Measurements from ENCODE around the gene PCDHGA8.
"Not testable (repeated sequence)": the region's sequence is repeated elsewhere in the genome, so short reads cannot be mapped to it uniquely, and the experiment has no call there.

Gene PCDHGA8

GRCh38 chr5:141387557-141388311 is 4.7 kb upstream of the PCDHGA8 start, which contains the start of gene PCDHGB4:
TSS of gene PCDHGB4 (plus strand) at chr5:141387698. CDS start at chr5:141387885, 187 bp downstream.
- TF ChIP-seq CTCF (conservative IDR thresholded peaks at IDR 0.05; ENCODE audit: low read depth, low read length): peak; percentile 57
- H3K4me3 ChIP-seq (ENCODE audit: low read length): peak within 1 kb of the TSS; percentile 35
- not testable (repeated sequence) for DNase-seq (ENCODE audit: low read depth)

GRCh38 chr5:141388661-141389060 is 3.8 kb upstream of the PCDHGA8 start:
- TF ChIP-seq CTCF (conservative IDR thresholded peaks at IDR 0.05; ENCODE audit: low read depth, low read length): no peak
- DNase-seq (ENCODE audit: low read depth): no peak
- H3K4me3 ChIP-seq (ENCODE audit: low read length): no peak overlapping the region

- no peak overlapping the region for H3K4me3 ChIP-seq (ENCODE audit: low read length)
- DNase-seq (ENCODE audit: low read depth): no peak
Observed at GRCh38 chr5:141389153-141390042, 3.0 kb upstream of the PCDHGA8 start.

GRCh38 chr5:141393267-141393666 is 834 bp downstream of the PCDHGA8 start:
- no peak overlapping the region for H3K4me3 ChIP-seq (ENCODE audit: low read length)
- DNase-seq (ENCODE audit: low read depth): no peak
- no peak for TF ChIP-seq CTCF (conservative IDR thresholded peaks at IDR 0.05; ENCODE audit: low read depth, low read length)

More at GRCh38 chr5:141389153-141390042, 3.0 kb upstream of the PCDHGA8 start:
- no peak for TF ChIP-seq CTCF (conservative IDR thresholded peaks at IDR 0.05; ENCODE audit: low read depth, low read length)

- not testable (repeated sequence) for DNase-seq (ENCODE audit: low read depth); H3K4me3 ChIP-seq (ENCODE audit: low read length)
Observed at GRCh38 chr5:141394401-141395187, 2.2 kb downstream of the PCDHGA8 start.

GRCh38 chr5:141397756-141398551 is 5.5 kb downstream of the PCDHGA8 start, which contains the start of gene PCDHGB5:
TSS of gene PCDHGB5 (plus strand) at chr5:141397947. CDS start at chr5:141398128, 181 bp downstream.
- H3K4me3 ChIP-seq (ENCODE audit: low read length): peak within 1 kb of the TSS; percentile 36
- not testable (repeated sequence) for DNase-seq (ENCODE audit: low read depth)
- TF ChIP-seq CTCF (conservative IDR thresholded peaks at IDR 0.05; ENCODE audit: low read depth, low read length): peak; percentile 56
